BLaER1 treated with 17β-estradiol and CSF1 and Interleukin-3, amounts not matched to agents 10 nM and 100 nM (cell line): Measurements from ENCODE around the gene NDUFV1.

Experiments used
- H3K27ac ChIP-seq, 11 experiments: shearing (Covaris generic); formaldehyde crosslinking; 2 replicates each; pipeline ENCODE4 v1.8.1; 2022
- H3K27me3 ChIP-seq, 11 experiments: shearing (Covaris generic); formaldehyde crosslinking; 2 replicates each; pipeline ENCODE4 v1.8.1; 2022
- H3K36me3 ChIP-seq, 11 experiments: shearing (Covaris generic); formaldehyde crosslinking; 2 replicates each; pipeline ENCODE4 v1.8.1; 2022
- H3K4me1 ChIP-seq, 10 experiments: shearing (Covaris generic); formaldehyde crosslinking; 2 replicates each; pipeline ENCODE4 v1.8.1; 2022
- H3K4me2 ChIP-seq, 11 experiments: shearing (Covaris generic); formaldehyde crosslinking; 2 replicates each; pipeline ENCODE4 v1.8.1; 2022
- H3K4me3 ChIP-seq, 10 experiments: shearing (Covaris generic); formaldehyde crosslinking; 2 replicates each; pipeline ENCODE4 v1.8.1; 2022
- H3K9ac ChIP-seq, 11 experiments: shearing (Covaris generic); formaldehyde crosslinking; 2 replicates each; pipeline ENCODE4 v1.8.1; 2022
- H3K9me3 ChIP-seq, 11 experiments: shearing (Covaris generic); formaldehyde crosslinking; replicated peaks in 1 of 11; 2 replicates each; pipeline ENCODE4 v1.8.1; 2022
- H4K20me1 ChIP-seq, 11 experiments: shearing (Covaris generic); formaldehyde crosslinking; 2 replicates each; pipeline ENCODE4 v1.8.1; 2022
- Cebpa-rat ChIP-seq, 11 experiments: shearing (Covaris generic); IDR thresholded peaks; 2 replicates each; pipeline ENCODE4 v1.8.1; 2022

NDUFV1 gene

GRCh38 chr11:67604815-67605214 lies 1.9 kb upstream of the NDUFV1 start:
- H3K27ac ChIP-seq = no peak overlapping the region
- peaks cover 26 to 40% (median 35%) of the 10 kb centered on the region in 10 experiments for H3K4me1 ChIP-seq
- H3K27me3 ChIP-seq = peaks cover 0 to 4% (median 0%) of the 10 kb centered on the region in 11 experiments; a peak in 3 of 22 replicates
- TF ChIP-seq Cebpa-rat (IDR thresholded peaks at IDR 0.05) = no peak
- H3K36me3 ChIP-seq = peaks cover 16 to 20% (median 18%) of the 10 kb centered on the region in 11 experiments
- H3K9me3 ChIP-seq = no peaks in the 10 kb centered on the region
- H4K20me1 ChIP-seq = peaks cover 0 to 11% (median 0%) of the 10 kb centered on the region in 11 experiments; a peak in 1 of 22 replicates
- H3K9ac ChIP-seq = peak overlapping the region in 1 of 11 experiments; percentile 94; a peak in 2 of 22 replicates
- peak overlapping the region in 2 of 11 experiments; percentile 96 to 98; a peak in 1 of 22 replicates for H3K4me2 ChIP-seq
- H3K4me3 ChIP-seq = no peak overlapping the region

- Histone ChIP-seq H3K4me1 (peaks cover 22 to 36% (median 31%) of the 10 kb centered on the region in 10 experiments), H3K27me3 (peaks cover 0 to 4% (median 0%) of the 10 kb centered on the region in 11 experiments; a peak in 3 of 22 replicates), H3K27ac (no peak overlapping the region), H3K9ac (peak overlapping the region in 1 of 11 experiments; percentile 94; a peak in 4 of 22 replicates), H3K36me3 (peaks cover 21 to 26% (median 24%) of the 10 kb centered on the region in 11 experiments), H3K4me2 (peak overlapping the region in 9 of 11 experiments; percentile 87 to 98 (median 95); a peak in 12 of 22 replicates), H3K9me3 (no peaks in the 10 kb centered on the region), H4K20me1 (peaks cover 0 to 13% (median 0%) of the 10 kb centered on the region in 11 experiments; a peak in 2 of 22 replicates), H3K4me3 (no peak overlapping the region)
- no peak for TF ChIP-seq Cebpa-rat (IDR thresholded peaks at IDR 0.05)
These were observed 1.3 kb upstream of the NDUFV1 start for GRCh38 chr11:67605231-67606011.

GRCh38 chr11:67606093-67606491 lies 644 bp upstream of the NDUFV1 start:
- Histone ChIP-seq H3K9ac (peak overlapping the region; percentile 89 to 95 (median 91); a peak in 20 of 22 replicates), H3K4me1 (peaks cover 17 to 29% (median 25%) of the 10 kb centered on the region in 10 experiments), H3K4me2 (peak overlapping the region; percentile 87 to 98 (median 95)), H3K4me3 (peak overlapping the region; percentile 85 to 99 (median 94)), H3K9me3 (no peaks in the 10 kb centered on the region), H4K20me1 (peaks cover 0 to 18% (median 0%) of the 10 kb centered on the region in 11 experiments; a peak in 2 of 22 replicates), H3K36me3 (peaks cover 27 to 33% (median 30%) of the 10 kb centered on the region in 11 experiments), H3K27ac (0 out of 22 replicates have a peak overlapping the region, but pooled peaks of 1 of the 11 experiments have one; percentile 82), H3K27me3 (peaks cover 0 to 4% (median 0%) of the 10 kb centered on the region in 11 experiments; a peak in 3 of 22 replicates)
- TF ChIP-seq Cebpa-rat (IDR thresholded peaks at IDR 0.05) = no peak

GRCh38 chr11:67607507-67607906 lies 771 bp downstream of the NDUFV1 start:
- Histone ChIP-seq H3K4me1 (peaks cover 17 to 29% (median 26%) of the 10 kb centered on the region in 10 experiments), H4K20me1 (peaks cover 0 to 27% (median 0%) of the 10 kb centered on the region in 11 experiments; a peak in 3 of 22 replicates), H3K9me3 (no peaks in the 10 kb centered on the region), H3K27ac (peak overlapping the region; percentile 72 to 88 (median 82); a peak in 21 of 22 replicates), H3K4me3 (peak overlapping the region; percentile 85 to 99 (median 94)), H3K27me3 (peaks cover 0 to 4% (median 0%) of the 10 kb centered on the region in 11 experiments; a peak in 3 of 22 replicates), H3K36me3 (peaks cover 41 to 47% (median 44%) of the 10 kb centered on the region in 11 experiments), H3K4me2 (peak overlapping the region; percentile 89 to 99 (median 96)), H3K9ac (peak overlapping the region; percentile 89 to 95 (median 91))
- no peak for TF ChIP-seq Cebpa-rat (IDR thresholded peaks at IDR 0.05)

GRCh38 chr11:67608486-67608885 lies 1.8 kb downstream of the NDUFV1 start:
- H3K4me1 ChIP-seq = peaks cover 22 to 39% (median 36%) of the 10 kb centered on the region in 10 experiments
- no peak for TF ChIP-seq Cebpa-rat (IDR thresholded peaks at IDR 0.05)
- peak overlapping the region in 7 of 11 experiments; percentile 8 to 94 (median 91); a peak in 4 of 22 replicates for H3K9ac ChIP-seq
- H3K4me3 ChIP-seq = 0 out of 20 replicates have a peak overlapping the region, but pooled peaks of 1 of the 10 experiments have one; percentile 94
- peaks cover 0 to 4% (median 0%) of the 10 kb centered on the region in 11 experiments; a peak in 2 of 22 replicates for H3K27me3 ChIP-seq
- no peak overlapping the region for H3K27ac ChIP-seq
- peaks cover 0 to 31% (median 2%) of the 10 kb centered on the region in 11 experiments; a peak in 5 of 22 replicates for H4K20me1 ChIP-seq
- peaks cover 46 to 56% (median 51%) of the 10 kb centered on the region in 11 experiments for H3K36me3 ChIP-seq
- no peaks in the 10 kb centered on the region for H3K9me3 ChIP-seq
- peak overlapping the region in 7 of 11 experiments; percentile 89 to 98 (median 96); a peak in 9 of 22 replicates for H3K4me2 ChIP-seq

GRCh38 chr11:67609316-67609715 lies 2.6 kb downstream of the NDUFV1 start:
- Histone ChIP-seq H3K4me1 (peaks cover 30 to 47% (median 43%) of the 10 kb centered on the region in 10 experiments), H4K20me1 (peaks cover 0 to 33% (median 3%) of the 10 kb centered on the region in 11 experiments; a peak in 5 of 22 replicates), H3K9ac (peak overlapping the region in 1 of 11 experiments; percentile 41; a peak in 1 of 22 replicates), H3K27ac (no peak overlapping the region), H3K4me3 (no peak overlapping the region), H3K9me3 (no peaks in the 10 kb centered on the region), H3K27me3 (peaks cover 0 to 2% (median 0%) of the 10 kb centered on the region in 11 experiments; a peak in 2 of 22 replicates), H3K4me2 (no peak overlapping the region), H3K36me3 (peaks cover 46 to 57% (median 51%) of the 10 kb centered on the region in 11 experiments)
- TF ChIP-seq Cebpa-rat (IDR thresholded peaks at IDR 0.05) = no peak

- no peaks in the 10 kb centered on the region for H3K9me3 ChIP-seq
- H3K36me3 ChIP-seq = peaks cover 46 to 57% (median 51%) of the 10 kb centered on the region in 11 experiments
- H3K27me3 ChIP-seq = peaks cover 0 to under 1% (median 0%) of the 10 kb centered on the region in 11 experiments; a peak in 1 of 22 replicates
- no peak overlapping the region for H3K27ac ChIP-seq
- peaks cover 0 to 33% (median 3%) of the 10 kb centered on the region in 11 experiments; a peak in 5 of 22 replicates for H4K20me1 ChIP-seq
- TF ChIP-seq Cebpa-rat (IDR thresholded peaks at IDR 0.05) = no peak
- H3K9ac ChIP-seq = peak overlapping the region in 2 of 11 experiments; percentile 6 to 53; a peak in 1 of 22 replicates
- H3K4me3 ChIP-seq = no peak overlapping the region
- H3K4me2 ChIP-seq = no peak overlapping the region
- H3K4me1 ChIP-seq = peaks cover 40 to 56% (median 53%) of the 10 kb centered on the region in 10 experiments
These were observed 3.6 kb downstream of the NDUFV1 start for GRCh38 chr11:67610302-67610868.

GRCh38 chr11:67611165-67611564 lies 4.4 kb downstream of the NDUFV1 start:
- no peak overlapping the region for H3K4me2 ChIP-seq
- no peaks in the 10 kb centered on the region for H3K9me3 ChIP-seq
- peaks cover 0 to 33% (median 3%) of the 10 kb centered on the region in 11 experiments; a peak in 5 of 22 replicates for H4K20me1 ChIP-seq
- H3K27ac ChIP-seq = no peak overlapping the region
- H3K36me3 ChIP-seq = peaks cover 46 to 57% (median 51%) of the 10 kb centered on the region in 11 experiments
- 0 out of 22 replicates have a peak overlapping the region, but pooled peaks of 1 of the 11 experiments have one; percentile 7 for H3K9ac ChIP-seq
- H3K4me1 ChIP-seq = peaks cover 36 to 58% (median 53%) of the 10 kb centered on the region in 10 experiments
- no peak for TF ChIP-seq Cebpa-rat (IDR thresholded peaks at IDR 0.05)
- H3K27me3 ChIP-seq = peaks cover 0 to 8% (median 0%) of the 10 kb centered on the region in 11 experiments; a peak in 6 of 22 replicates
- H3K4me3 ChIP-seq = no peak overlapping the region
